GM12872 (cell line): ENCODE results near the gene HAL.

Experiments used
- TF ChIP-seq, protein P1 (sequence below): IDR thresholded peaks from 3 replicates; pipeline ENCODE4 v1.5.1; 2011; ENCODE audit warnings: low read depth, mild to moderate bottlenecking, low read length, moderate library complexity; ENCODE audit not compliant: insufficient read depth

HAL gene

DNA sequence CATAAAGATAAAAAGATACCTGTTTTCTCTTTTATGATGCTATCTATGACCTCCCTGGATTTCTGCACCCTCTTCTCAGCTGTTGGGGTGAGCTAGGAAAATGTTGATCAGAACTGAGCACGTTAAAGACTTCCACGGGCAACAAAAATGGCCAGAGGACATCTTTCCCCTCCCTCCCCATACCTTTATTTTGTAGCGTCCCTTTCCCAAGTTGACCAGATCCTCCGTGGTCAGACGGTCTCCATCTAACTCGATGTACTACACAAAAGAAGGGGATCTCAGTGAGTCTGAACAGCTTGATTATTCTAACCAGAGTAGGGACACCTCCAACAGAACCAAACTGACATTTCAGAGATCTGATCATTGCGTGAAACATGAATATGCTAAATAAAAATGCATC is 2.2 kb downstream of the HAL start:
- TF ChIP-seq, protein P1, sequence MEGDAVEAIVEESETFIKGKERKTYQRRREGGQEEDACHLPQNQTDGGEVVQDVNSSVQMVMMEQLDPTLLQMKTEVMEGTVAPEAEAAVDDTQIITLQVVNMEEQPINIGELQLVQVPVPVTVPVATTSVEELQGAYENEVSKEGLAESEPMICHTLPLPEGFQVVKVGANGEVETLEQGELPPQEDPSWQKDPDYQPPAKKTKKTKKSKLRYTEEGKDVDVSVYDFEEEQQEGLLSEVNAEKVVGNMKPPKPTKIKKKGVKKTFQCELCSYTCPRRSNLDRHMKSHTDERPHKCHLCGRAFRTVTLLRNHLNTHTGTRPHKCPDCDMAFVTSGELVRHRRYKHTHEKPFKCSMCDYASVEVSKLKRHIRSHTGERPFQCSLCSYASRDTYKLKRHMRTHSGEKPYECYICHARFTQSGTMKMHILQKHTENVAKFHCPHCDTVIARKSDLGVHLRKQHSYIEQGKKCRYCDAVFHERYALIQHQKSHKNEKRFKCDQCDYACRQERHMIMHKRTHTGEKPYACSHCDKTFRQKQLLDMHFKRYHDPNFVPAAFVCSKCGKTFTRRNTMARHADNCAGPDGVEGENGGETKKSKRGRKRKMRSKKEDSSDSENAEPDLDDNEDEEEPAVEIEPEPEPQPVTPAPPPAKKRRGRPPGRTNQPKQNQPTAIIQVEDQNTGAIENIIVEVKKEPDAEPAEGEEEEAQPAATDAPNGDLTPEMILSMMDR, result no peak

- TF ChIP-seq, protein P1, result no peak
Observed at GRCh38 chr12:95990136-95990535, 6.0 kb downstream of the HAL start.

DNA sequence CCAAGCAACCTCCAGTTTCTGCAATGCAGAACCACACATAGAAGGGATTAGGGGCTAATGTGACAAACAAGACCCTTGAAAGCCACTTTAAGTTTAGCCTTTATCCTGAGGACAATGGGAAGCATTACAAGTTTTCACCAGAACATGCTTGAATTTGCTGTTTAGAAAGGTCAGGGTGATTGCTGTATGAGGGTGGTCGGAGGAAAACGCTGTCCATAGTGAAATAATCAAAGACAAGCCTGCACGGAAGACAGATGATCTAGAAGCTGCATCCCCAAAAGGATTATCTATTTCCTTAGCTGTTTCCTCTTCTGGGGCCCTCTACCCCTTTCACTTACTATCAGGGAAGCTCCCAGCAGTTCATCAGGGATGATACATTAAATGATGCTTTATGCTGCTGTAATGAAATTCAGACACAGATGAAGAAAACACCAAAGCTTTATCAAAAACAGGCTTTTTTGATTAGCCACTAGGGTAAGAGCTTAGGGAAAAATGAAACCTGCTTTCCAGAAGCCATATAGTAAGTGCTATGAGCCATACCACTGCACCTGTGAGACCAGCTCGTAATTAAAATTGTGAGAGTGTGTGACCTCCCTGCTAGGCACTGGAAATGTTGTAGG is 6.5 kb downstream of the HAL start:
- TF ChIP-seq, protein P1, result no peak

DNA sequence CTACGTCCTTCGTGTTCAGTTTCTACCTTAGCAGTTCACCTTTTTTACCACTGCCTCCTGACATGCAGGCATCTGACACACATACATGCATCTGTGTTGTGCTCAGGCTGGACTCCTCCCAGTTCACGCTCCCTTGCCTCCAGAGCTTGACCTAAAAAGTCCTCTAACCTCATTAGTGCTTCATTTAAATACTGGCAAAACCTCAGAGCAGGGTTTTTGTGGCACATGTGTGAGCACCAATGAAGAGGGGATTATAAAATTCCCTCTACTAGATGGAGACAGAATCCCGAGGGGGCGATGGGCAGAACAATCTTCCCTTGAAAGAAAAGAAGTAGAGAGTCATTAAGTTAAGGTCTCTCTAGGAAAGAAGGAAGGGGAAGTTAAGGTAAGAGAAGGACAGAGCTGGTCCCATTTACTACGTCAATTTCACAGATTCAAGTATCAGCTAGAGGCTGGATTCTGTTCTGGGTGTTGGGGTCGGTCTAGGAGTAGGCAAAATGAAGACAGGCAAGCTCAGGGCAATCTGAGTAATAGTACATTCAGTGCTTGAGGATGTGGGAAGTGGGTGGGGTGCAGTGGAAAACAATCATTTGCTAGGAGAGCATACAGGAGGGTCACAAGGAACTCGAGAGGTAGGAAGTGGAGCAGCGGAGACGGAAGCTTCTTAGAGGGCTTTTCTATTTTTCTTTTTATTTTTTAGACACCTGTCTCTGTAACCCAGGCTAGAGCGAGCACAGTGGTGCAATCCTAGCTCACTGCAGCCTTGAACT is 7.5 kb downstream of the HAL start:
- TF ChIP-seq, protein P1, result no peak

DNA sequence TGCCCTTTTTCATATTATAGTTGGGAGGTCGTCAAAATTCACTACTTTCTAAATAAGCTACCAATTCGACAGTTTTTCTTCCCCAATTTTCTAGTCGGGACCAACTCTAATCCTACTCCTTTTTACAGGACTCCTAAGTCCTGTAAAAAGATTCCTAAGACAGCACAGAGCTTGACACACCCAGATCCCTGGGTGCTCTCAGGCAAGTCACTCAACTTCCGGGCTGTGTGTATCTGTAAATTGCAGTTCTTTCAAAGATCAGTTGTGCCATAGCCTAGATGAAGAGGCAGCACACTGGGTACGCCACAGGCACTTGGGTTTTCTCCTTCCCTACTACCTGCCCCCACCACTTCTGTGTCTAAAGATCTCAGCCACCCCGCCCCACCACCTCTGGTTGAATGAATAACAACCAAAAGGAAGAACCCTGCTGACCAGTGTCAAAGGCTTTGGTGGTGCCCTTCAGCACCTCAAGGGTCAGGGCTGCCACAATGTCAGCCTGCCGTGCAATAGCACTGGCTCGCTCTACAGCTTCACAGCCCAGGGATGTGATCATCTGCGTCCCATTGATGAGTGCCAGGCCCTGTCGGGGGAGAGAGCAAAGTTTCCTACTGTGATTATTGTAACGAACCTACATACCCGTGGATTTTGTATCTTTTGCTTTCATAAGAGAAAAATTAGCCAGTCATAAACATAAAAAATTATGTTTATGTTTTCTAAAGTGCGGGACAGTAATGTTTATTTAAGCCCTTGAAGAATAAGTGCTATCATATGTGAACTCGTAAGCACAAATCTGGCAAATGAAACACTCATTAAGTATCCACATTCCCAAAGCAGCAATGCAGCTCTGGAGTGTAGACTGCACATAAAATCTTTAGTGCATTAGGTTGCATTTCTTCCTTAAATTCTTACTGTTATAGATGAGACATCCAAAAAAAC is 9.2 kb downstream of the HAL start:
- TF ChIP-seq, protein P1, result no peak

DNA sequence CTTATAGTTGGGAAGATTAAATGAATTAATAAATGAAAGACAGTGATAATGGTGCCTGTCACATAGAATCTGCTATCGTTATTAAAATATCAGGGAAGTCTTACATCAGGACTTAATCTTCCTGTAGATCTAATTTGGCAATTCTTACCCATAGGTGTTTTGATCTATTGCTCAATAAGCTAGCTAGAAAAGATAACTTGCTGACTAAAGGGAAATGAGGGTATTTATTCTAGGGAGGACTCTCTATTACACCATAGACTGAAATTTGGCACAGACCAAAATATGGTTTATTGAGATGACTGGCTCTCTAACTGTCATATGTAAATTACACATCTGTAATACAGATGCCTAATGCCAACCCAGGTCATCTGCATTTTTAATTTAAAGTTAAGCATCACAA is 11.5 kb downstream of the HAL start:
- TF ChIP-seq, protein P1, result no peak

DNA sequence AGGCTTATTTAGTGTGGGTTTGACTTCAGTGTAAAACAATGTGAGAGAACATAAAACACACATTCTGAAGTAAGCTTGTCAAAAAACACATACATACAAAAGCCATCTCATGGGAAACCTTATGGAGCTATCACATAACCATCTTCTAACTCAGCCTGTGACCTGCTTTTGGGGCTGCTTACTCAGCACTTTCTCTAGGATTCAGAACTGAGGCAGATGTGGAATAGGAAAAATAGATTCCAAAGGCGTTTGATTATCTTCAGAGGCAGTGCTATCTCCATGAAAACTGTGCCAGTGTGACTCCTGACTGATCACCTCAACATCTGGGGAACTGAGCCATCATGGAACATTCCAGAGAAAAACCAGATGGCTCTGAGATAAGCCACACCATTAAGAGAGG is 13.5 kb downstream of the HAL start:
- TF ChIP-seq, protein P1, result no peak
